Loucy (cell line): ENCODE results near the gene KIRREL1.
A peak's percentile ranks its signal among the peaks of the same experiment; 100 is the strongest.

Experiments
- H2AFZ ChIP-seq: fragments of 200-600 bp; sonication (generic); 2 replicates; pipeline ENCODE4 v1.6.0; 2016; ENCODE audit warnings: antibody characterized with exemption, mild to moderate bottlenecking, low read length, moderate library complexity
- H3F3A ChIP-seq: fragments of 200-600 bp; 2 replicates; pipeline ENCODE4 v1.6.0; 2016; ENCODE audit warnings: antibody characterized with exemption, low read depth, mild to moderate bottlenecking
- H3K27me3 ChIP-seq: fragments of 200-600 bp; sonication (generic); 2 replicates; pipeline ENCODE4 v1.6.1; 2014; ENCODE audit warnings: low read length, mild to moderate bottlenecking; ENCODE audit not compliant: insufficient read depth, poor library complexity, severe bottlenecking
- H3K36me3 ChIP-seq: fragments of 200-600 bp; sonication (generic); 2 replicates; pipeline ENCODE4 v1.6.1; 2016; ENCODE audit warnings: low read length; ENCODE audit not compliant: insufficient read depth
- H3K4me1 ChIP-seq: fragments of 200-600 bp; sonication (generic); 2 replicates; pipeline ENCODE4 v1.5.1; 2014; ENCODE audit warnings: low read length, mild to moderate bottlenecking; ENCODE audit not compliant: insufficient read depth, poor library complexity, severe bottlenecking
- H3K4me2 ChIP-seq: fragments of 200-600 bp; sonication (generic); 2 replicates; pipeline ENCODE4 v1.6.0; 2014; ENCODE audit warnings: antibody characterized with exemption, low read length, low read depth, mild to moderate bottlenecking; ENCODE audit not compliant: poor library complexity, severe bottlenecking
- H3K4me3 ChIP-seq: fragments of 200-600 bp; sonication (generic); 2 replicates; pipeline ENCODE4 v1.5.1; 2014; ENCODE audit warnings: low read length, mild to moderate bottlenecking, mixed read lengths; ENCODE audit not compliant: poor library complexity, severe bottlenecking
- H3K79me2 ChIP-seq: fragments of 200-600 bp; sonication (generic); 2 replicates; pipeline ENCODE4 v1.6.1; 2014; ENCODE audit warnings: low read length; ENCODE audit not compliant: insufficient read depth
- H3K9ac ChIP-seq: fragments of 200-600 bp; sonication (generic); 2 replicates; pipeline ENCODE4 v1.6.0; 2014; ENCODE audit warnings: mild to moderate bottlenecking, low read depth, low read length, moderate library complexity; ENCODE audit not compliant: poor library complexity, severe bottlenecking
- H3K9me2 ChIP-seq: fragments of 200-600 bp; sonication (generic); replicated peaks from 2 replicates; pipeline ENCODE4 v1.6.1; 2016; ENCODE audit warnings: low read depth, low read length, mixed read lengths
- H3K9me3 ChIP-seq: fragments of 200-600 bp; sonication (generic); 2 replicates; pipeline ENCODE4 v1.6.1; 2014; ENCODE audit warnings: mild to moderate bottlenecking, antibody characterized with exemption, low read length, low read depth; ENCODE audit not compliant: insufficient read depth
- H4K20me1 ChIP-seq: fragments of 200-600 bp; sonication (generic); 2 replicates; pipeline ENCODE4 v1.6.0; 2014; ENCODE audit warnings: antibody characterized with exemption, low read length, mild to moderate bottlenecking; ENCODE audit not compliant: insufficient read depth, poor library complexity, severe bottlenecking
- EZH2phosphoT487 ChIP-seq: fragments of 200-600 bp; IDR thresholded peaks from 2 replicates; pipeline ENCODE4 v1.6.1; 2018; ENCODE audit warnings: antibody characterized with exemption, mild to moderate bottlenecking, moderate library complexity, borderline replicate concordance
- TF ChIP-seq, protein P1 (sequence below): fragments of 200-600 bp; sonication (generic); conservative IDR thresholded peaks from 2 replicates; pipeline ENCODE4 v1.5.1; 2014; ENCODE audit warnings: mild to moderate bottlenecking, antibody characterized with exemption, low read length

KIRREL1 gene

GRCh38 chr1:158149175-158149574 lies 155.7 kb downstream of the KIRREL1 start:
- Histone ChIP-seq H3K9me3 (no peaks in the 10 kb centered on the region), H3K9me2 (no peaks in the 10 kb centered on the region), H3K36me3 (no peaks in the 10 kb centered on the region), H3K4me2 (peak overlapping the region; percentile 35), H3K27me3 (no peaks in the 10 kb centered on the region), H3F3A (no peaks in the 10 kb centered on the region), H3K4me1 (no peaks in the 10 kb centered on the region), H3K9ac (no peak overlapping the region), H2AFZ (peak overlapping the region; percentile 61), H4K20me1 (no peaks in the 10 kb centered on the region), H3K79me2 (no peaks in the 10 kb centered on the region), H3K4me3 (peak overlapping the region; percentile 55)
- TF ChIP-seq EZH2phosphoT487: no peak
- TF ChIP-seq, protein P1, sequence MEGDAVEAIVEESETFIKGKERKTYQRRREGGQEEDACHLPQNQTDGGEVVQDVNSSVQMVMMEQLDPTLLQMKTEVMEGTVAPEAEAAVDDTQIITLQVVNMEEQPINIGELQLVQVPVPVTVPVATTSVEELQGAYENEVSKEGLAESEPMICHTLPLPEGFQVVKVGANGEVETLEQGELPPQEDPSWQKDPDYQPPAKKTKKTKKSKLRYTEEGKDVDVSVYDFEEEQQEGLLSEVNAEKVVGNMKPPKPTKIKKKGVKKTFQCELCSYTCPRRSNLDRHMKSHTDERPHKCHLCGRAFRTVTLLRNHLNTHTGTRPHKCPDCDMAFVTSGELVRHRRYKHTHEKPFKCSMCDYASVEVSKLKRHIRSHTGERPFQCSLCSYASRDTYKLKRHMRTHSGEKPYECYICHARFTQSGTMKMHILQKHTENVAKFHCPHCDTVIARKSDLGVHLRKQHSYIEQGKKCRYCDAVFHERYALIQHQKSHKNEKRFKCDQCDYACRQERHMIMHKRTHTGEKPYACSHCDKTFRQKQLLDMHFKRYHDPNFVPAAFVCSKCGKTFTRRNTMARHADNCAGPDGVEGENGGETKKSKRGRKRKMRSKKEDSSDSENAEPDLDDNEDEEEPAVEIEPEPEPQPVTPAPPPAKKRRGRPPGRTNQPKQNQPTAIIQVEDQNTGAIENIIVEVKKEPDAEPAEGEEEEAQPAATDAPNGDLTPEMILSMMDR: no peak
